ENCODE results near the gene SMIM1.

GRCh38 chr1:3743421-3743820, 29.1 kb upstream of the SMIM1 start:
- TF ChIP-seq CTCF (IDR thresholded peaks at IDR 0.05; ENCODE audit: extremely low read depth in 1 of 2, insufficient read depth in 1 of 2, low read depth in 1 of 2, low read length in 2 of 2) (no peak), GATA2 (IDR thresholded peaks at IDR 0.05; ENCODE audit: insufficient read depth, insufficient read length, low read depth, low read length) (no peak), POLR2AphosphoS5 (IDR thresholded peaks at IDR 0.05; ENCODE audit: insufficient read depth, low read depth, low read length) (no peak), MYC (IDR thresholded peaks at IDR 0.05; ENCODE audit: low read depth, low read length) (no peak)

Data from endothelial cell of umbilical vein (primary cell).